KMS-11 (cell line): ENCODE results near the gene SPATS2L.

Experiments used
- H2AFZ ChIP-seq: fragments of 200-600 bp; sonication (generic); 2 replicates; pipeline ENCODE4 v1.6.1; 2016; ENCODE audit warnings: antibody characterized with exemption, mixed run types, low read depth
- H3K27ac ChIP-seq: fragments of 200-600 bp; sonication (generic); 2 replicates; pipeline ENCODE4 v1.6.1; 2016; ENCODE audit warnings: mild to moderate bottlenecking, mixed run types
- H3K27me3 ChIP-seq: fragments of 200-600 bp; sonication (generic); 2 replicates; pipeline ENCODE4 v1.6.1; 2017; ENCODE audit warnings: mild to moderate bottlenecking, low read depth, mixed run types, moderate library complexity; ENCODE audit not compliant: insufficient read depth
- H3K36me3 ChIP-seq: fragments of 200-600 bp; sonication (generic); 2 replicates; pipeline ENCODE4 v1.6.1; 2017; ENCODE audit warnings: mild to moderate bottlenecking, mixed run types; ENCODE audit not compliant: insufficient read depth
- H3K4me1 ChIP-seq: fragments of 200-600 bp; sonication (generic); 2 replicates; pipeline ENCODE4 v1.6.1; 2016; ENCODE audit warnings: mild to moderate bottlenecking, low read depth, mixed run types; ENCODE audit not compliant: poor library complexity, severe bottlenecking
- H3K4me2 ChIP-seq: fragments of 200-600 bp; sonication (generic); 2 replicates; pipeline ENCODE4 v1.7.0; 2016; ENCODE audit warnings: mild to moderate bottlenecking, mixed run types
- H3K4me3 ChIP-seq: fragments of 200-600 bp; sonication (generic); IDR thresholded peaks from 2 replicates; pipeline ENCODE4 v1.6.1; 2017; ENCODE audit warnings: low read depth, low read length, mixed read lengths; ENCODE audit not compliant: insufficient read depth
- H3K79me2 ChIP-seq: fragments of 200-600 bp; sonication (generic); 2 replicates; pipeline ENCODE4 v1.6.1; 2016; ENCODE audit warnings: low read depth, mixed run types; ENCODE audit not compliant: insufficient read depth
- H3K9ac ChIP-seq: fragments of 200-600 bp; sonication (generic); 2 replicates; pipeline ENCODE4 v1.6.1; 2016; ENCODE audit warnings: mild to moderate bottlenecking, mixed run types
- H4K20me1 ChIP-seq: fragments of 200-600 bp; sonication (generic); 2 replicates; pipeline ENCODE4 v1.6.1; 2016; ENCODE audit warnings: mild to moderate bottlenecking, mixed run types; ENCODE audit not compliant: insufficient read depth
- CTCF ChIP-seq: fragments of 200-600 bp; sonication (generic); conservative IDR thresholded peaks from 2 replicates; pipeline ENCODE4 v1.6.1; 2017; ENCODE audit warnings: low read depth, mild to moderate bottlenecking, antibody characterized with exemption, low read length, moderate library complexity, mixed read lengths

SPATS2L gene

GRCh38 chr2:200450288-200450687 lies 143.8 kb downstream of the SPATS2L start:
- Histone ChIP-seq H3K27me3 (no peaks in the 10 kb centered on the region), H2AFZ (no peak overlapping the region), H3K36me3 (no peaks in the 10 kb centered on the region), H4K20me1 (no peaks in the 10 kb centered on the region), H3K4me2 (no peak overlapping the region), H3K79me2 (no peaks in the 10 kb centered on the region), H3K4me3 (no peak overlapping the region), H3K9ac (no peak overlapping the region), H3K27ac (no peak overlapping the region), H3K4me1 (peaks cover 9% of the 10 kb centered on the region)
- no peak for TF ChIP-seq CTCF

- Histone ChIP-seq H2AFZ (no peak overlapping the region), H3K4me2 (no peak overlapping the region), H3K27ac (no peak overlapping the region), H3K36me3 (no peaks in the 10 kb centered on the region), H3K79me2 (no peaks in the 10 kb centered on the region), H4K20me1 (no peaks in the 10 kb centered on the region), H3K27me3 (no peaks in the 10 kb centered on the region), H3K9ac (no peak overlapping the region), H3K4me3 (no peak overlapping the region), H3K4me1 (peaks cover 5% of the 10 kb centered on the region)
- no peak for TF ChIP-seq CTCF
Observed at GRCh38 chr2:200451511-200451910, 145.0 kb downstream of the SPATS2L start.

DNA sequence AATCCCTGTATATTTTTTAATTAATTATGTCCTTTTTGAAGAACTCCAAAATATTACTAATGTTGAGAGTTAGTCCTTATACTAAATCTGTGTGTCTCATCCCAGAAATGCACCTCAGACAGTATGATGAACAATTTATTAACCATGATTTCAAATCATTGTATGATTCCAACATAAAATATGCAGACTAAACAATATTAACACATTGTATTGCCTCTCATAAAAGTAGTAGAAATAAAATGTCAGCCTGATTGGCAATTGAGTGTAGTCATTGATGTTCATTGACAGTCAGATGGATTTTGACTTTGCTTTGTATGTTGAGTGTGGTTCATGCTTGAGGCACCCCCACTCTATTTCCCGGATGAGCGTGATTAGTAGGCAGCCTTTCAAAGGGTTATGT lies 145.9 kb downstream of the SPATS2L start:
- Histone ChIP-seq H3K27me3 (no peaks in the 10 kb centered on the region), H2AFZ (no peak overlapping the region), H3K9ac (no peak overlapping the region), H3K4me3 (no peak overlapping the region), H3K4me1 (no peaks in the 10 kb centered on the region), H3K27ac (no peak overlapping the region), H3K79me2 (no peaks in the 10 kb centered on the region), H3K36me3 (no peaks in the 10 kb centered on the region), H4K20me1 (no peaks in the 10 kb centered on the region), H3K4me2 (no peak overlapping the region)
- no peak for TF ChIP-seq CTCF

DNA sequence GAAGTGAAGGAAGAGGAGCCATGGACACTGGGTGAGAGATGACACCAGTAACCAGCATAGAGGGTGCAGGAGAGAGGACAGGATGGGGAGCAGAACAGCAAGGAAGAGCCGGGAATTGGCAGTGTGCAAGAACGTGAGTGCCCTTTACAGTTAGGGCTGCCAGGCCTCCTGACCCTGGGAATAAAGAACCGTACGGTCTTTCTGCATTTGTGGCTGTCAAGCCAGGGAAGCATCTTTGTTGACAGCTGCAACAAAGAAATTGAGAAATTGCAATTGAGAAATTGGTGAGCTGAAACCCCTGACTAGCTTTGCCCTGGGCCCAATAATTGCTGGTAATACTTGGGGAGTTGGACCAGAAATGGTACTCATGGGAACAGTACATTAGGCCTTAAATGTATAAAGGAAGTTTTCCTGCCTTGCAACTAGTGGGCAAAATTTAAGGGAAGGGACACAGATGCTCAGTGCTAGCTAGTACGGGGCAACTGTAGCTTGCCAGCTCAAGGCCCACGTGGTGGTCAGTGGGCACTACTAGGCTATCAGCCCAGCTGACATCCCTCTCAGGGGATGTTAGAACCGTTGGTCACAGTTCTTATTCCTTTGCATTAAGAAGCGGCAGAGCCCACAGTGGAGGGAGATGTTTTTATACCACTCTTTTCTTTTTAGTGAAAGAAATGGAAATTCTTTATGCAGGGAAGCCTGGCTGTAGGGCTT lies 146.8 kb downstream of the SPATS2L start:
- no peak for TF ChIP-seq CTCF
- no peak overlapping the region for H3K27ac ChIP-seq
- H3K79me2 ChIP-seq = no peaks in the 10 kb centered on the region
- H3K9ac ChIP-seq = no peak overlapping the region
- no peak overlapping the region for H3K4me2 ChIP-seq
- H4K20me1 ChIP-seq = no peaks in the 10 kb centered on the region
- no peaks in the 10 kb centered on the region for H3K27me3 ChIP-seq
- no peak overlapping the region for H2AFZ ChIP-seq
- H3K4me3 ChIP-seq = no peak overlapping the region
- no peaks in the 10 kb centered on the region for H3K36me3 ChIP-seq
- H3K4me1 ChIP-seq = no peaks in the 10 kb centered on the region
